ENCODE measurements around the gene PRDM11. TPM values are rescaled to one million over a fixed set of nuclear protein-coding genes. Genes with fewer than 3 reads are reported as not detected.

The PRDM11 gene
- total RNA-seq, 2 experiments from 2014 or later = 4.5 to 8.4 TPM

DNA sequence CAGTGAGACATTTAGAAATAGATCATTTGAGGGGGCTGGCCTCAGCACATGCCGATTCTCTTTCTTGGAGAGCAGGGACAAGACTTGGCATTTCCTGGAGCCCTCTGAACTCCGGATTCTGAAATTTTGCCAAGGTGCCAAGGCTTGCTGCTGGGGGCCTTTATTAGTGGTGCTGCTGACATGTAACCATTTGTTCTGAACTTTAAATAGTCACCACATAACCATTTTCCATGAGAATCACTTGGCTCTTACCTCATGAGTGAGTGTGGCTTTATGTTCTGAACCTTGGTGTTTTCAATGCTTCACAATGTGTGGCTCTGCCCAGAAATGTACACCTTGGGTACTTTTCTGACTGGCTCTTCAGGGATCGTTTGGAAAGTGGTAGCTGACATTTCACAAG is 106.4 kb downstream of the PRDM11 start:
- ChIA-PET CTCF (ENCODE audit: unreplicated experiment) (interaction anchor here (1.1 kb wide), 1 partner anchor 42 kb away, joined by 3 read pairs; no protein-coding TSS in a partner anchor), POLR2A (no interaction called here)
- Histone ChIP-seq H3K9me2 (ENCODE audit: insufficient read depth, low read length) (no peaks in the 10 kb centered on the region), H3K79me2 (ENCODE audit: insufficient read depth, low read depth, low read length) (no peaks in the 10 kb centered on the region), H3K9me3 (ENCODE audit: low read length) (no peaks in the 10 kb centered on the region), H3K36me3 (ENCODE audit: insufficient read depth, low read length) (no peaks in the 10 kb centered on the region), H3K4me2 (ENCODE audit: low read length) (no peak overlapping the region), H3K4me3 (ENCODE audit: low read depth, low read length, poor library complexity, severe bottlenecking) (no peak overlapping the region), H4K20me1 (ENCODE audit: insufficient read depth, low read length) (no peaks in the 10 kb centered on the region), H2AFZ (ENCODE audit: low read length) (no peak overlapping the region), H3K27ac (ENCODE audit: low read depth, low read length, poor library complexity, severe bottlenecking) (no peak overlapping the region), H3K4me1 (ENCODE audit: insufficient read depth, low read length, poor library complexity, severe bottlenecking) (peaks cover 9% of the 10 kb centered on the region)
- intact Hi-C loops (cut with micrococcal nuclease; ENCODE audit: unreplicated experiment) = loop anchor here (2.0 to 5.0 kb wide), 2 partner anchors 39 to 80 kb away; no protein-coding TSS in a partner anchor
- no TSS peak for BruUV-seq (replicated peaks)
- no peak for DNase-seq (ENCODE audit: low spot score)
- no peak for TF ChIP-seq EZH2phosphoT487 (IDR thresholded peaks at IDR 0.05; ENCODE audit: borderline replicate concordance, low read depth, low read length)
- TF ChIP-seq, protein P1, sequence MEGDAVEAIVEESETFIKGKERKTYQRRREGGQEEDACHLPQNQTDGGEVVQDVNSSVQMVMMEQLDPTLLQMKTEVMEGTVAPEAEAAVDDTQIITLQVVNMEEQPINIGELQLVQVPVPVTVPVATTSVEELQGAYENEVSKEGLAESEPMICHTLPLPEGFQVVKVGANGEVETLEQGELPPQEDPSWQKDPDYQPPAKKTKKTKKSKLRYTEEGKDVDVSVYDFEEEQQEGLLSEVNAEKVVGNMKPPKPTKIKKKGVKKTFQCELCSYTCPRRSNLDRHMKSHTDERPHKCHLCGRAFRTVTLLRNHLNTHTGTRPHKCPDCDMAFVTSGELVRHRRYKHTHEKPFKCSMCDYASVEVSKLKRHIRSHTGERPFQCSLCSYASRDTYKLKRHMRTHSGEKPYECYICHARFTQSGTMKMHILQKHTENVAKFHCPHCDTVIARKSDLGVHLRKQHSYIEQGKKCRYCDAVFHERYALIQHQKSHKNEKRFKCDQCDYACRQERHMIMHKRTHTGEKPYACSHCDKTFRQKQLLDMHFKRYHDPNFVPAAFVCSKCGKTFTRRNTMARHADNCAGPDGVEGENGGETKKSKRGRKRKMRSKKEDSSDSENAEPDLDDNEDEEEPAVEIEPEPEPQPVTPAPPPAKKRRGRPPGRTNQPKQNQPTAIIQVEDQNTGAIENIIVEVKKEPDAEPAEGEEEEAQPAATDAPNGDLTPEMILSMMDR (conservative IDR thresholded peaks at IDR 0.05; ENCODE audit: low read length) = no peak

DNA sequence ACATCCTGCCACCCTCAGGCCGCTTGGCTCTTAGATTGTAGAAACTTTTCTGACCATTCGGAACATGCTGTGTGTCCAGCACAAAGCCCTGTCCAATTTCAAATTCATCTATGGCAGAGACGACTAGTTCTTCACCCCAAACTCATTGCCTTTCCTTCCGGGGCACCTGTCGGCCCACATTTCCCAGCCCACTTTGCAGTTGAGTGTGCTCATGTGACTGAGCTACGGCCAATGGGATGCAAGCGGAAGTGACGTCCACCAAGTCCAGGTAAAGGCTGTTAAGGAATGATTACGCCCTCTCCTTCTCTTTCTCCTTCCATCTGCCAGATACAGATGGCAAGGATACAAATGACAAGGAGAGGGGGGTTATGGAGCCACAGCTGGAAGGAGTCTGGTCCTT is 107.2 kb downstream of the PRDM11 start:
- POLR2A ChIA-PET = no interaction called here
- no peaks in the 10 kb centered on the region for H4K20me1 ChIP-seq (ENCODE audit: insufficient read depth, low read length)
- H3K4me2 ChIP-seq (ENCODE audit: low read length) = no peak overlapping the region
- no peaks in the 10 kb centered on the region for H3K9me2 ChIP-seq (ENCODE audit: insufficient read depth, low read length)
- no peak overlapping the region for H3K4me3 ChIP-seq (ENCODE audit: low read depth, low read length, poor library complexity, severe bottlenecking)
- H3K79me2 ChIP-seq (ENCODE audit: insufficient read depth, low read depth, low read length) = no peaks in the 10 kb centered on the region
- DNase-seq (ENCODE audit: low spot score) = no peak
- TF ChIP-seq EZH2phosphoT487 (IDR thresholded peaks at IDR 0.05; ENCODE audit: borderline replicate concordance, low read depth, low read length) = no peak
- TF ChIP-seq, protein P1 (conservative IDR thresholded peaks at IDR 0.05; ENCODE audit: low read length) = no peak
- CTCF ChIA-PET (ENCODE audit: unreplicated experiment) = no interaction called here
- no peak overlapping the region for H2AFZ ChIP-seq (ENCODE audit: low read length)
- H3K36me3 ChIP-seq (ENCODE audit: insufficient read depth, low read length) = no peaks in the 10 kb centered on the region
- no peak overlapping the region for H3K27ac ChIP-seq (ENCODE audit: low read depth, low read length, poor library complexity, severe bottlenecking)
- intact Hi-C loops (cut with micrococcal nuclease; ENCODE audit: unreplicated experiment) = loop anchor here (2.0 to 5.0 kb wide), 2 partner anchors 39 to 79 kb away; no protein-coding TSS in a partner anchor
- peaks cover 9% of the 10 kb centered on the region for H3K4me1 ChIP-seq (ENCODE audit: insufficient read depth, low read length, poor library complexity, severe bottlenecking)
- BruUV-seq (replicated peaks) = no TSS peak
- no peaks in the 10 kb centered on the region for H3K9me3 ChIP-seq (ENCODE audit: low read length)

DNA sequence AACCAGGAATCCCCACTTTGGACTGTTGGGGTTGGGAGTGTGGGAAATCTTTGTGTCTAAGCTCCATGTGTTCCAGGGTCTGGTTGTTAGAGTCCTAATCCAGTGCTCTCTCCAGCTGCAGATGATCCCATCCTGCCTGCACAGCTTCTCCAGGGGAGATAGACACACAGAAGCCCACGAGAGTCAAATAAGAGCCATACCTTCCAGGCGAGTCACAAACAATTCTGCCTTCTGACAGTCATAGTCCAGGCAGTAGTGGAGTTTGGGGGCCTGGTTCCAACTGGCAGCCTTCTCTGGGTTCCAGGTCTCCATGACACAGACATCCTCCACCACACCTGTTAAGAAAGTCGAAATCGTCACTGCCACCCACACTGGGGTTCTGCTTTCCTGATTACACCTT is 107.6 kb downstream of the PRDM11 start:
- Histone ChIP-seq H3K9me2 (ENCODE audit: insufficient read depth, low read length) (no peaks in the 10 kb centered on the region), H3K4me3 (ENCODE audit: low read depth, low read length, poor library complexity, severe bottlenecking) (no peak overlapping the region), H3K4me1 (ENCODE audit: insufficient read depth, low read length, poor library complexity, severe bottlenecking) (peaks cover 9% of the 10 kb centered on the region), H3K79me2 (ENCODE audit: insufficient read depth, low read depth, low read length) (no peaks in the 10 kb centered on the region), H4K20me1 (ENCODE audit: insufficient read depth, low read length) (no peaks in the 10 kb centered on the region), H2AFZ (ENCODE audit: low read length) (no peak overlapping the region), H3K36me3 (ENCODE audit: insufficient read depth, low read length) (no peaks in the 10 kb centered on the region), H3K27ac (ENCODE audit: low read depth, low read length, poor library complexity, severe bottlenecking) (no peak overlapping the region), H3K9me3 (ENCODE audit: low read length) (no peaks in the 10 kb centered on the region), H3K4me2 (ENCODE audit: low read length) (no peak overlapping the region)
- DNase-seq (ENCODE audit: low spot score) = no peak
- TF ChIP-seq EZH2phosphoT487 (IDR thresholded peaks at IDR 0.05; ENCODE audit: borderline replicate concordance, low read depth, low read length) = no peak
- TF ChIP-seq, protein P1 (conservative IDR thresholded peaks at IDR 0.05; ENCODE audit: low read length) = no peak
- no TSS peak for BruUV-seq (replicated peaks)
- CTCF ChIA-PET (ENCODE audit: unreplicated experiment) = no interaction called here
- POLR2A ChIA-PET = no interaction called here
- intact Hi-C loops (cut with micrococcal nuclease; ENCODE audit: unreplicated experiment) = loop anchor here (5.0 kb wide), 1 partner anchor 38 kb away; no protein-coding TSS in a partner anchor

Measured in OCI-LY7 (cell line).